Hepatocyte (in vitro differentiated cells): Measurements from ENCODE around the gene SOCS3. TPM values are rescaled to one million over a fixed set of nuclear protein-coding genes. Genes with fewer than 3 reads are reported as not detected.

Experiments
- DNase-seq: peaks from one replicate; pipeline ENCODE4 v3.0.0-alpha.2; 2016; ENCODE audit warnings: low spot score
- H2AFZ ChIP-seq: fragments of 200-600 bp; sonication (generic); 2 replicates; pipeline ENCODE4 v1.6.0; 2016; ENCODE audit warnings: antibody characterized with exemption, mild to moderate bottlenecking
- H3K27ac ChIP-seq: fragments of 200-600 bp; sonication (generic); 2 replicates; pipeline ENCODE4 v1.5.1; 2016; ENCODE audit warnings: mild to moderate bottlenecking
- H3K27me3 ChIP-seq: fragments of 200-600 bp; sonication (generic); 2 replicates; pipeline ENCODE4 v1.6.1; 2016
- H3K36me3 ChIP-seq: fragments of 200-600 bp; sonication (generic); replicated peaks from 2 replicates; pipeline ENCODE4 v1.5.1; 2016; ENCODE audit warnings: low read depth; ENCODE audit not compliant: insufficient read depth
- H3K4me1 ChIP-seq: fragments of 200-600 bp; sonication (generic); 2 replicates; pipeline ENCODE4 v1.5.1; 2016; ENCODE audit warnings: mild to moderate bottlenecking, moderate library complexity; ENCODE audit not compliant: insufficient read depth
- H3K4me2 ChIP-seq: fragments of 200-600 bp; sonication (generic); 2 replicates; pipeline ENCODE4 v1.6.0; 2016
- H3K4me3 ChIP-seq: fragments of 200-600 bp; sonication (generic); 2 replicates; pipeline ENCODE4 v1.5.1; 2016; ENCODE audit warnings: mild to moderate bottlenecking
- H3K79me2 ChIP-seq: fragments of 200-600 bp; sonication (generic); 2 replicates; pipeline ENCODE4 v1.6.0; 2017; ENCODE audit warnings: mild to moderate bottlenecking
- H3K9me2 ChIP-seq: fragments of 200-600 bp; sonication (generic); replicated peaks from 2 replicates; pipeline ENCODE4 v1.6.0; 2017; ENCODE audit warnings: mild to moderate bottlenecking; ENCODE audit not compliant: insufficient read depth
- H3K9me3 ChIP-seq: fragments of 200-600 bp; sonication (generic); 2 replicates; pipeline ENCODE4 v1.5.1; 2016; ENCODE audit warnings: low read depth, mild to moderate bottlenecking
- H4K20me1 ChIP-seq: fragments of 200-600 bp; sonication (generic); 2 replicates; pipeline ENCODE4 v1.6.0; 2016; ENCODE audit warnings: mild to moderate bottlenecking; ENCODE audit not compliant: insufficient read depth, poor library complexity, severe bottlenecking
- EZH2 ChIP-seq: fragments of 200-600 bp; sonication (generic); IDR thresholded peaks from 2 replicates; pipeline ENCODE4 v1.6.1; 2016; ENCODE audit warnings: antibody characterized with exemption, mild to moderate bottlenecking, borderline replicate concordance
- EZH2phosphoT487 ChIP-seq: fragments of 200-600 bp; sonication (generic); IDR thresholded peaks from one replicate; pipeline ENCODE4 v1.6.1; 2018; ENCODE audit warnings: antibody characterized with exemption, mild to moderate bottlenecking, low read depth, moderate library complexity; ENCODE audit not compliant: unreplicated experiment, severe bottlenecking
- WGBS: methylation state at CpG from one replicate; pipeline ENCODE4 v1.1.6; 2016; ENCODE audit warnings: low lambda C conversion rate; ENCODE audit errors: missing lambda C conversion rate; 5-methylcytosine and 5-hydroxymethylcytosine counted together
- polyA plus RNA-seq: library from polyadenylated mRNA; unstranded; fragments of >200 nt; fragmentation: Nextera tagmentation; extraction: Ambion mirVana; gene quantifications from 2 replicates; pipeline ENCODE4 v1.2.1, GENCODE V29; 2016
- total RNA-seq: library from RNA; depleted of rRNA; stranded (reverse); fragments of >200 nt; gene quantifications from 2 replicates; pipeline ENCODE4 v1.2.3, GENCODE V29; 2014
- TF ChIP-seq, protein P1 (sequence below): fragments of 200-600 bp; sonication (generic); IDR thresholded peaks from 2 replicates; pipeline ENCODE4 v1.5.1; 2016; ENCODE audit warnings: antibody characterized with exemption, mild to moderate bottlenecking; ENCODE audit not compliant: poor library complexity

SOCS3 gene
- total and polyA plus RNA-seq, 2 experiments from 2014 or later: 172 to 181 TPM

- no peak overlapping the region for H2AFZ ChIP-seq
- no peak overlapping the region for H3K4me3 ChIP-seq
- H3K4me1 ChIP-seq: peaks cover 15% of the 10 kb centered on the region
- DNase-seq: no peak
- H3K79me2 ChIP-seq: peaks cover 55% of the 10 kb centered on the region
- no peak overlapping the region for H3K27ac ChIP-seq
- WGBS: 97% methylated on average over 14 of the region's 14 CpGs
- H3K9me3 ChIP-seq: no peaks in the 10 kb centered on the region
- no peaks in the 10 kb centered on the region for H3K9me2 ChIP-seq
- no peaks in the 10 kb centered on the region for H3K27me3 ChIP-seq
- H3K4me2 ChIP-seq: no peak overlapping the region
- no peaks in the 10 kb centered on the region for H3K36me3 ChIP-seq
- H4K20me1 ChIP-seq: peaks cover 6% of the 10 kb centered on the region
- TF ChIP-seq EZH2 (no peak), EZH2phosphoT487 (no peak)
- TF ChIP-seq, protein P1, sequence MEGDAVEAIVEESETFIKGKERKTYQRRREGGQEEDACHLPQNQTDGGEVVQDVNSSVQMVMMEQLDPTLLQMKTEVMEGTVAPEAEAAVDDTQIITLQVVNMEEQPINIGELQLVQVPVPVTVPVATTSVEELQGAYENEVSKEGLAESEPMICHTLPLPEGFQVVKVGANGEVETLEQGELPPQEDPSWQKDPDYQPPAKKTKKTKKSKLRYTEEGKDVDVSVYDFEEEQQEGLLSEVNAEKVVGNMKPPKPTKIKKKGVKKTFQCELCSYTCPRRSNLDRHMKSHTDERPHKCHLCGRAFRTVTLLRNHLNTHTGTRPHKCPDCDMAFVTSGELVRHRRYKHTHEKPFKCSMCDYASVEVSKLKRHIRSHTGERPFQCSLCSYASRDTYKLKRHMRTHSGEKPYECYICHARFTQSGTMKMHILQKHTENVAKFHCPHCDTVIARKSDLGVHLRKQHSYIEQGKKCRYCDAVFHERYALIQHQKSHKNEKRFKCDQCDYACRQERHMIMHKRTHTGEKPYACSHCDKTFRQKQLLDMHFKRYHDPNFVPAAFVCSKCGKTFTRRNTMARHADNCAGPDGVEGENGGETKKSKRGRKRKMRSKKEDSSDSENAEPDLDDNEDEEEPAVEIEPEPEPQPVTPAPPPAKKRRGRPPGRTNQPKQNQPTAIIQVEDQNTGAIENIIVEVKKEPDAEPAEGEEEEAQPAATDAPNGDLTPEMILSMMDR: no peak
Measured at GRCh38 chr17:78403822-78404221, 43.9 kb upstream of the SOCS3 start.

GRCh38 chr17:78401891-78402290, 42.0 kb upstream of the SOCS3 start:
- Histone ChIP-seq H3K27me3 (no peaks in the 10 kb centered on the region), H3K4me1 (no peaks in the 10 kb centered on the region), H3K9me2 (no peaks in the 10 kb centered on the region), H3K9me3 (no peaks in the 10 kb centered on the region), H3K27ac (no peak overlapping the region), H3K36me3 (no peaks in the 10 kb centered on the region), H3K4me3 (no peak overlapping the region), H3K4me2 (no peak overlapping the region), H4K20me1 (no peaks in the 10 kb centered on the region), H2AFZ (no peak overlapping the region), H3K79me2 (peaks cover 50% of the 10 kb centered on the region)
- TF ChIP-seq EZH2phosphoT487 (no peak), EZH2 (no peak)
- TF ChIP-seq, protein P1: no peak
- 66% methylated on average over 7 of the region's 8 CpGs for WGBS
- no peak for DNase-seq

DNA sequence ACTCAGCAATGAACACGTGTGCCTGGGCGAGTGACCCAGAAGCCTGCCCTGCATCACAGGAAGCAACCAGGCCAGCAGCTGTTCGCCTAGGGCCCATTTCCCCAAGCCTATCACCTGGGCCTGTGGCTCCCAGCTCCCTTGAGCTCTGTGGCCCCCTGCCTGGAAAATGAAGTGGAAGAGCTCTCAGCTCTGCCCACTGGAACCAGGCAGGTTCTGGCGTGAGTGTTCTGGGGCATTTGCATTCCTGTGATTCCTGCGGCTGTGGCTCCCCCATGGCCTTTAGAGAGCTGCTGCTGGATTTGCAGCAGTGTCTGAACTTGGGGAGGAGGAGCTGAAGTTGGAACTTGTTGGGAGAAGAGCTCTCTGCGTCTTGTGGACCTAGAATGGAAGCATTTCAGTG, 41.4 kb upstream of the SOCS3 start:
- H3K9me3 ChIP-seq: no peaks in the 10 kb centered on the region
- no peak overlapping the region for H3K27ac ChIP-seq
- WGBS: 58% methylated on average over 6 of the region's 6 CpGs
- no peaks in the 10 kb centered on the region for H3K4me1 ChIP-seq
- H3K4me2 ChIP-seq: no peak overlapping the region
- H2AFZ ChIP-seq: no peak overlapping the region
- H3K79me2 ChIP-seq: peaks cover 50% of the 10 kb centered on the region
- DNase-seq: no peak
- no peaks in the 10 kb centered on the region for H3K36me3 ChIP-seq
- no peaks in the 10 kb centered on the region for H3K9me2 ChIP-seq
- no peak overlapping the region for H3K4me3 ChIP-seq
- H4K20me1 ChIP-seq: no peaks in the 10 kb centered on the region
- H3K27me3 ChIP-seq: no peaks in the 10 kb centered on the region
- no peak for TF ChIP-seq EZH2phosphoT487
- no peak for TF ChIP-seq EZH2
- TF ChIP-seq, protein P1: no peak
